T-helper 17 cell (primary cell): ENCODE results near the gene ZP4. TPM values are rescaled to one million over a fixed set of nuclear protein-coding genes. Genes with fewer than 3 reads are reported as not detected.
A peak's percentile ranks its signal among the peaks of the same experiment; 100 is the strongest.
"Not testable (repeated sequence)": the region's sequence is repeated elsewhere in the genome, so short reads cannot be mapped to it uniquely, and the experiment has no call there.

Experiments used
- ATAC-seq: fragments of 150-1000 bp; cut with Tn5 transposase; 2 replicates; pipeline ENCODE4 v1.10.0; 2021; ENCODE audit warnings: mild to moderate bottlenecking, moderate library complexity
- DNase-seq, 3 donors: peaks; one replicate each; pipeline versions ENCODE4 v3.0.0 to v3.0.0-alpha.2; 2020 to 2021
- H3K9me3 ChIP-seq: one replicate; pipeline ENCODE4 v1.7.0; 2013; ENCODE audit warnings: low read length, mild to moderate bottlenecking; ENCODE audit not compliant: control insufficient read depth, poor library complexity, severe bottlenecking
- H3K27ac Mint-ChIP-seq: one replicate; pipeline ENCODE4 v1.8.0; 2022; ENCODE audit warnings: mild to moderate bottlenecking, moderate library complexity, mixed read lengths
- H3K27me3 Mint-ChIP-seq: one replicate; pipeline ENCODE4 v1.8.0; 2022; ENCODE audit warnings: mixed read lengths
- H3K36me3 Mint-ChIP-seq: one replicate; pipeline ENCODE4 v1.8.0; 2022; ENCODE audit warnings: low read depth, mixed read lengths
- H3K4me1 Mint-ChIP-seq: one replicate; pipeline ENCODE4 v1.8.0; 2022; ENCODE audit warnings: mild to moderate bottlenecking, mixed read lengths
- H3K4me3 Mint-ChIP-seq: one replicate; pipeline ENCODE4 v1.8.0; 2022; ENCODE audit warnings: mild to moderate bottlenecking, moderate library complexity, mixed read lengths
- total RNA-seq, 4 donors: library from RNA in 2 of 4; stranded (reverse) in 2 of 4; gene quantifications; one replicate each; pipeline ENCODE4 v1.2.3 and lab custom pipeline; 2022 to 2026

Gene ZP4
- total RNA-seq, 2 donors from 2014 or later: not detected

DNA sequence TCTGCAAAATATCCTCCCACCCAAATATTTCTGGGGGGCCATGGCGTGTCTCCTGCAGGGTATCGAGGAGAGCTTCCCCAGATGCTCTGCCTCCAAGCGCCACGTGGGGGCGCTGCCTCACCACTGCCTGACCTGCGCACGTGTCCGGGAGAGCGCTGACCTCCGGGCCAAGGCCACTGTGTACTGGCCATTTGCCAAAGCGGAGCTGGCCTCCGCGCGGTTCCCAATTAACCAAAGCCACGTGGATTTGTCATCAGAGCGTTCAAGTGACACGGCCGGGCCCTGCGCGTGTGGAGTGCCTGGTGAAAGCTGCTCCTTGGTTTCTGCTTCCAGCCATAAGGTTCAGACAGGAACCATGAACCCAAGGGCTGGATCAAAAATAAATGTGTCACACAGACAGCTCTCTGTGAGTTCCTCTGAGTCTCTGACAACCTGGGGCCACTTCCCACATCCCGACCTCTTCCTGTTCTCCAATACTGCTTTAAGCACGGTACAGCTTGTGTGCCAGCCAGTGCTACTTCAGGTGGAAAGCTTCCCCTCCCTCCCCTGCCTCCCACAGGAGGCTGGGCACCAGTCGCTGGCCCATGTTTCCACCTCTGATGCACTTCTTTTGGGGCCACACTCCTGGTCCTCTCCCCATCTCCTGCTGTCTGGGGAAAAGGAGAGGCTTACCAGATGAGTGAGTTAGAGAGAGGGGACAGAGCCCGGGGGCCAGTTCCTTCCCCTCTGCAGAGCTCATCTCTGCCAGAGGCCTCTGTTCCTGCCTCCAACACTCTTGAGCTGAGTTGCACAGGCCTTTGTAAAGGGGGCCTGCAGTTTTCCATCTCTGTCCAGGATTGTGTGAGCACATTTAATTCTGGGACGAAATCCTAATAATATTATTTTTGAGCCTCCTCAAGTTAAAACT lies 26.1 kb downstream of the ZP4 start:
- Mint-ChIP-seq H3K27ac (no peak overlapping the region), H3K36me3 (peaks cover 3% of the 10 kb centered on the region), H3K4me1 (peaks cover 4% of the 10 kb centered on the region), H3K4me3 (no peak overlapping the region), H3K27me3 (peaks cover 14% of the 10 kb centered on the region)
- DNase-seq: peak in 1 of 3 donors; percentile 4
- no peaks in the 10 kb centered on the region for H3K9me3 ChIP-seq
- ATAC-seq: peak; percentile 45

DNA sequence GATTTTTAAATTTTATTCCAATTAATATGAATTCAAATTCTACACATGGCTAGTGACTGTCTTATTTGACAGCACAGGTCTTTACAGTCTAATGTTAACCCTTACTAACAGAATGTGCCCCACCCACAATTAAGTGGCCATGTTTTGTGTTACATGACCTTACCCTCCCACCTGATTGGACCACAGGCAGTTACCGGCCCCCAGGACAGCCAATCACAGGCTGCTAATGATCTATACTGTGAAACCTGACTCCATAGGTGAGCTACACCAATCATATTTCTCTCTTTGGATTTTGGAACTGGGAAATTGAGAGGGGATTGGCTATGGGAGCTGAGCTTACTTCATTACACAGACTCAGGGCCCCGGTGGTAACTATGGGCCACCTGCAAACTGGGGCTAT lies 27.5 kb downstream of the ZP4 start:
- peaks cover 3% of the 10 kb centered on the region for H3K36me3 Mint-ChIP-seq
- peaks cover 4% of the 10 kb centered on the region for H3K4me1 Mint-ChIP-seq
- no peaks in the 10 kb centered on the region for H3K9me3 ChIP-seq
- ATAC-seq (no peak), DNase-seq (no peak)
- no peak overlapping the region for H3K27ac Mint-ChIP-seq
- H3K4me3 Mint-ChIP-seq: no peak overlapping the region
- H3K27me3 Mint-ChIP-seq: peaks cover 14% of the 10 kb centered on the region

DNA sequence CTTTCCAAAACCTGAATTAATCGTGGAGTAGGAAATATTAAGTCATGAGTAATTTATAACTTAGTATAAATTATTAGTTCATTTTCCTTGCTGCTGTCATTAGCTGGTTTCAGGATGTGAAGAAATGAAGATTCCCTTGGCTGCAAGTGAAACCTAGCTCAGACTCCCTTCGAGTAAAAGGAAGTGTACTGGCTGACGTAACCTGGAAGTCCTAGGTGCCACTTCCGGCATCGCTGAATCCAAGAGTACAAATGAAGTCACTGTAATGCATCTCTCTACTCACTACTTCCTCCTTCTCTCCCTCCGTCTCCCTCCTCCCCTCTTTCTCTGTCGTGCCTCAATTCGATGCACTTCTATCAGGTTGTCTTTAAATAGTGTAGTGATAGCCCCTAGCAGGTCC lies 28.8 kb downstream of the ZP4 start:
- DNase-seq (no peak), ATAC-seq (no peak)
- H3K4me3 Mint-ChIP-seq: no peak overlapping the region
- peaks cover 14% of the 10 kb centered on the region for H3K27me3 Mint-ChIP-seq
- H3K9me3 ChIP-seq: no peaks in the 10 kb centered on the region
- H3K4me1 Mint-ChIP-seq: peaks cover 4% of the 10 kb centered on the region
- H3K36me3 Mint-ChIP-seq: peaks cover 3% of the 10 kb centered on the region
- no peak overlapping the region for H3K27ac Mint-ChIP-seq

DNA sequence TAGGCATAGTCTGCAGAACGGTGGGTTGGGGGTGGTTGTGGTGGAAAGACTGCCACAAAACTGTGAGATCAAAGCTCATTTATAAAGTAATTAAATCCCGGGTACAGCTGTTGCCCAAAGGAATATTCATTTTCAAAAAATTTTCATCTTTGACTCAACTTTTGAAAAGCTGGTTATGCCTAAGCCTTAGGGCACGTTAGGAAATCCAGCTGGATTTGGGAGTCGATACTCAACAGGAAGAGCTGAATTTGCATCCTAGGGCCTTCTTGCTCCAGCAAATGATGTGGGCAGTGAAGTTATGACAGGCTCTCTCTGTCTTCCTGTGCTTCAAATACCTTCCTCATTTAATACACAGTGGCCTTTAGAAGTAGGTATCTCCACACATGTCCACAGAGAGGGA lies 31.7 kb downstream of the ZP4 start:
- no peak for DNase-seq
- Mint-ChIP-seq H3K27me3 (no peaks in the 10 kb centered on the region), H3K4me1 (peaks cover 2% of the 10 kb centered on the region), H3K4me3 (no peak overlapping the region), H3K36me3 (peaks cover 2% of the 10 kb centered on the region), H3K27ac (no peak overlapping the region)
- no peak for ATAC-seq
- no peaks in the 10 kb centered on the region for H3K9me3 ChIP-seq

DNA sequence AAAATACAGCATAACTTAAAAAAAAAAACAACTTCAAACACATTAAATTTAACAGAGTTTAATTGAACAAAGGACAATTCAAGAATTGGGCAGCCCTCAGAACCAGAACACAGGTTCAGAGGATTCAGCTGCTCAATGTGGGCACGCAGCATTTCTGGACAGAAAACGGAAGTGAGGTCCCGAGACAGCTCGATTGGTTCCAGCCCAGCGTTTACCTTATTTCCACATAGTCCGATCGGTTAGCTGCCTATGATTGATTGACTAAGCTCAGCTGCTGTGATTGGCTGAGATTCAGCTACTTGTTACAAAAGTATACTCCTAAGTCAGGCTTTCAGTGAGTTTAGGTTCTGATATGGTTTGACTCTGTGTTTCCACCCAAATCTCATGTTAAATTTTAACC lies 33.3 kb downstream of the ZP4 start:
- ATAC-seq: no peak
- Mint-ChIP-seq H3K36me3 (peaks cover 2% of the 10 kb centered on the region), H3K4me1 (no peaks in the 10 kb centered on the region), H3K27ac (no peak overlapping the region), H3K4me3 (no peak overlapping the region), H3K27me3 (no peaks in the 10 kb centered on the region)
- no peaks in the 10 kb centered on the region for H3K9me3 ChIP-seq
- DNase-seq: no peak

DNA sequence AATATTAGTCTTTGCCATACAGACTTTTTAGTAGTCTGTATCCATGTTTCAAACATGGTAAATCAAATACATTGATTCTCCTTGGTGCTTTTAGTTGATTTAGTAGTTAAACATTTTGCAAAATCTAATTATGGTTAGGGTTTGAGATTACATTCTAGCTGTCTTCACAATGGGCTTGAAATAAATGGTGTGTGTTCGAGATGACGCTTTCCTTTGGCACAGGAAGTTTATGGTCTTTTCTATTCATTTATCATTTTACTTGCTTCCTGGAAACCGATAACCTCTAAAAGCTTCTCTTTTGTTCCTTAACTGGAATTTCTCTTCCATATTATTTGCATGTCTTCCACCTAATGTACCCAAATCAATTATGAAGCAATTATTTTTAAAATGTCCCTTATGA lies 38.4 kb downstream of the ZP4 start:
- H3K4me1 Mint-ChIP-seq: no peaks in the 10 kb centered on the region
- no peaks in the 10 kb centered on the region for H3K36me3 Mint-ChIP-seq
- H3K27me3 Mint-ChIP-seq: no peaks in the 10 kb centered on the region
- DNase-seq: no peak
- no peak overlapping the region for H3K27ac Mint-ChIP-seq
- no peaks in the 10 kb centered on the region for H3K9me3 ChIP-seq
- no peak overlapping the region for H3K4me3 Mint-ChIP-seq
- ATAC-seq: no peak

DNA sequence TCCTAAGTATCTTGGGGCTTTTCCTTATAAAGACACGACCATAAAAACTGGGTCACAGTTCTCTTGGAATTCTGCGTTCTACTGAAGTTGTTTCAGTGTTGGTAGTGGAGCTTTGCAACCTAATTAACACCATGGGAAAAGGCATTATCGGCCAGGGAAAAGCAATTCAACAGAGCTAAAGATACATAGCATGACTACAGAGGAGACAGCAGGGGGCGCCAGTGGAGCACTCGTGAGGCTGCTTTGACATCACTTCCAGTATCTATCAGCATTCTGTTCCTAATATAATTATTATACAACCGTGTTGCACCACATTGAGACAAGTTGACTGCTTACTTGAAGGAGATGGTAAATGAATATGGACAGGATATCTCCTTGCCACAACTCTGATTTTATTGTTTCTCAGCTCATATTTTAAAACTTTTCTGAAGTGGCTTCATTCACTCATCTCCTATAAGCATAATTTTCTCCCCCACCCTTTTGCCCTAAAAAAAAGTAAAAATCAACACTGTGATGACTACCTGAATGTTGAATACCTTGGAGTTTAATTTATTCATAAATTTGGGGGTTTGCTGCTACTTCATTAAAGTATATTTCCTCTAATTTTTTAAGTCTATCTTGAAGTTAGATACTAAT lies 39.4 kb downstream of the ZP4 start:
- DNase-seq (no peak), ATAC-seq (no peak)
- Mint-ChIP-seq H3K4me1 (no peaks in the 10 kb centered on the region), H3K27me3 (no peaks in the 10 kb centered on the region), H3K27ac (no peak overlapping the region), H3K4me3 (no peak overlapping the region), H3K36me3 (no peaks in the 10 kb centered on the region)
- H3K9me3 ChIP-seq: no peaks in the 10 kb centered on the region

DNA sequence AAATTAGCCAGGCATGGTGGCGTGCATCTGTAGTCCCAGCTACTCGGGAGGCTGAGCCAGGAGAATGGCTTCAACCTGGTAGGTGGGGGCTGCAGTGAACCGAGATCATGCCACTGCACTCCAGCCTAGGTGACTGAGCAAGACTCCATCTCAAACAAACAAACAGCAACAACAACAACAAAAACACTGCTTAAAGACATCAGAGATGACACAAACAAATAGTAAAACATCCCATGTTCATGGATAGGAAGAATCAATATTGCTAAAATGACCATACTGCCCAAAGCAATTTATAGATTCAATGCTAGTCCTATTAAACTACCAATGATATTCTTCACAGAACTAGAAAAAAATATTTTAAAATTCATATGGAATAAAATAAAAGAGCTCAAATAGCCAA lies 47.2 kb downstream of the ZP4 start:
- not testable (repeated sequence) for H3K4me1 Mint-ChIP-seq, H3K27me3 Mint-ChIP-seq, H3K27ac Mint-ChIP-seq, H3K4me3 Mint-ChIP-seq, H3K36me3 Mint-ChIP-seq, DNase-seq, ATAC-seq, H3K9me3 ChIP-seq

DNA sequence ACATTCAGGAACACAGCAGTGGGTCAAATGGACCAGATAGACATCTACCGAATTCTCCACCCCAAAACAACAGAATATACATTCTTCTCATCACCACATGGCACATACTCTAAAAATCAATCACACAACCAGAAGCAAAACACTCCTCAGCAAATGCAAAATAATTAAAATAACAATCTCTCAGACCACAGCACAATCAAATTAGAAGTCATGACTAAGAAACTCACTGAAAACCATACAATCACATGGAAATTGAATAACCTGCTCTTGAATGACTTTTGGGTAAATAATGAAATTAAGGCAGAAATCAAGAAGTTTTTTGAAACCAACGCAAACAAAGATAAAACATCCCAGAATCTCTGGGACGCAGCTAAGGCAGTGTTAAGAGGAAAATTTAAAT lies 49.2 kb downstream of the ZP4 start:
- DNase-seq (no peak), ATAC-seq (no peak)
- Mint-ChIP-seq H3K27me3 (no peaks in the 10 kb centered on the region), H3K4me3 (no peak overlapping the region), H3K36me3 (no peaks in the 10 kb centered on the region), H3K4me1 (no peaks in the 10 kb centered on the region), H3K27ac (no peak overlapping the region)
- no peaks in the 10 kb centered on the region for H3K9me3 ChIP-seq

DNA sequence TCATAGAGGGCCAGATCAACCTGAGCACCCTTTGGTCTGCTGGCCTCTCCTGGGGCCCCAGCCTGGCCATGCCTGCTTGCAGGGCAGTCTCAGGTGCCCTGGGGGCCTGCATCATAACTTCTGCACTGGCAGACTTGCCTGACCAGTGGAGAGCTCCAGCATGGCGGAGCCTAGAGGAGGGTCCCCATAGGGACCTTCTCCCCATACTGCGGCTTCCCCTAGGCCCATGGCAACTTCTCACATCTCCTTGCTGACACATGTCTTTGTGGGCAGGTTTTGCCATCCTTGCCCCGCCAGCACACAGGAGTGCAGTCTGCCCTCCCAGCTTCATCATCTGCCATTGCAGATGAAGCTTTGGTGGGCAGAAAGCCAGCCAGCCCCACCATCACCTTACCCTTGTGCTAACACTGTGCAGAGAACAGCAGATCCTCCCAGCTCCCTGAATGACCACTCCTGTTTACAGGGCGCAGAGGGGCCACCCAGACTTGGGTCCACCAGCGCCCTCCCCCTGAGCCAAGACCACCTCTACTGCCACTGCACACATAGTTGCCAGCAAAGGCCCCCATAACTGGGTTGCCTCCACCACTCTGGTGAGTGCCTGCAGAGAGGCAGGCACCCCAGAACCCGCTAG lies 51.7 kb downstream of the ZP4 start:
- Mint-ChIP-seq H3K4me3 (no peak overlapping the region), H3K36me3 (no peaks in the 10 kb centered on the region), H3K27me3 (peaks cover 13% of the 10 kb centered on the region), H3K4me1 (no peaks in the 10 kb centered on the region), H3K27ac (no peak overlapping the region)
- ATAC-seq (no peak), DNase-seq (no peak)
- H3K9me3 ChIP-seq: no peaks in the 10 kb centered on the region

DNA sequence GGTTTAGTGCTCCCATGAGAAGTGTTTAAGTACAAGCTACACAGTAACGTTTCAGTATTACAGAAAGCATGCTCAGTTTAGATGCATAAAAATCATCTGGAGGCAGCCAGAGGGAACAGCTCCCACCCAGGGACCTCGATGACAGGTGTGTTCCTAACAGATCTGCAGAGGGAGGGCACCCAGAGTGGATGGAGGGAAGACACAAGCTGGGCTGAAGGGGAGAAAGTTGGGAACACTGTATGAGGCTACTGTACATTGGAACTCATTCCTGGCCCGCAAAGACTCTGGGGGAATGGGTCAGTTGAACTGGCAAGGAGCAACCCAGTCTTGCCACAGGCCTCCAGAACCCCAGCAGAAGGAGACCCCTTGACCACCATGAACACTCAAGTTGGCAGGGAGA lies 52.4 kb downstream of the ZP4 start:
- Mint-ChIP-seq H3K27me3 (peaks cover 13% of the 10 kb centered on the region), H3K4me3 (no peak overlapping the region)

DNA sequence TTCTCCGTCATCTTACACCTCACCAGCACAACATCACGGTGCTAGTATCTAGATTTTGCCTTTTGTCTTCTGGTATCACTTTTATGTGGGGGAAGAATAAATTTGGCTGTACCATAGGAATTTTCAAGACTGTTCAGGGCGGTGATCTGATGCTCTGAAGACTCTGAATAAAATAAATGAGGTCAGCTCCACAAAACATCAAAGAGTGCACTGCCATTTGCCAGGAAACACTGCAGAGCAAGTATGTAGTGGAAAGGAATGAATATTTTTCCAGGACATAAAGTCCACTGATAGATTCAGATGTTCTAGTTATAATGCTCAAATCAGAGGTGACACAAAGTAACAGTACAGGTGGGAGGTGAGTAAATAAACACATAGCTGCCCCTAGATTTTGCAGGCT lies 56.3 kb downstream of the ZP4 start:
- Mint-ChIP-seq H3K27me3 (peaks cover 13% of the 10 kb centered on the region), H3K36me3 (no peaks in the 10 kb centered on the region), H3K27ac (no peak overlapping the region), H3K4me1 (no peaks in the 10 kb centered on the region), H3K4me3 (no peak overlapping the region)
- ATAC-seq (no peak), DNase-seq (no peak)
- H3K9me3 ChIP-seq: no peaks in the 10 kb centered on the region

More for the DNA sequence above, 52.4 kb downstream of the ZP4 start:
- ATAC-seq (no peak), DNase-seq (no peak)
- Mint-ChIP-seq H3K4me1 (no peaks in the 10 kb centered on the region), H3K36me3 (no peaks in the 10 kb centered on the region), H3K27ac (no peak overlapping the region)
- H3K9me3 ChIP-seq: no peaks in the 10 kb centered on the region

DNA sequence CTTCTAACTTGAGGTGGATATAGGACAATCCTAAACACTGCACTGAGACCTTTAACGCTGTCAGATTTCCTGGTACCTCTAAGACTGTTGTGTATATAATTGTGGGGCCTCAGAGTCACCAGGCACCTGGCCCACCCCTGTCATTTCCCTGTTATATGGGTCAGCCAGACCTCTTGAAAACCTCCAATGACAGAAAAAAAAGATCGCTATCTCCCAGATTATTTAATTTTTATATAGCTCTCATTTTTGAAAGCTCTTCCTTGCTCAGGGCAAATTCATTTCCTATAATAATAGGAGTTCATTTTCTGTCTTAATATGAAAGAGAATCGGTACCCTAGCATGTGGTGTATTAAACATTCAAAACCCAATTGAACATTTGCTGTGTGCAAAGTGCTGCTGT lies 56.7 kb downstream of the ZP4 start:
- Mint-ChIP-seq H3K27ac (no peak overlapping the region), H3K4me3 (no peak overlapping the region), H3K36me3 (no peaks in the 10 kb centered on the region), H3K27me3 (peaks cover 13% of the 10 kb centered on the region), H3K4me1 (no peaks in the 10 kb centered on the region)
- no peaks in the 10 kb centered on the region for H3K9me3 ChIP-seq
- ATAC-seq: no peak
- DNase-seq: no peak
